Raji (cell line): ENCODE measurements around the gene KCNJ12.

Experiments used
- POLR2A ChIP-seq: IDR thresholded peaks from 2 replicates; pipeline ENCODE4 v1.6.1; 2011; ENCODE audit warnings: low read depth, low read length, control low read depth; ENCODE audit not compliant: insufficient read depth

Gene KCNJ12

DNA sequence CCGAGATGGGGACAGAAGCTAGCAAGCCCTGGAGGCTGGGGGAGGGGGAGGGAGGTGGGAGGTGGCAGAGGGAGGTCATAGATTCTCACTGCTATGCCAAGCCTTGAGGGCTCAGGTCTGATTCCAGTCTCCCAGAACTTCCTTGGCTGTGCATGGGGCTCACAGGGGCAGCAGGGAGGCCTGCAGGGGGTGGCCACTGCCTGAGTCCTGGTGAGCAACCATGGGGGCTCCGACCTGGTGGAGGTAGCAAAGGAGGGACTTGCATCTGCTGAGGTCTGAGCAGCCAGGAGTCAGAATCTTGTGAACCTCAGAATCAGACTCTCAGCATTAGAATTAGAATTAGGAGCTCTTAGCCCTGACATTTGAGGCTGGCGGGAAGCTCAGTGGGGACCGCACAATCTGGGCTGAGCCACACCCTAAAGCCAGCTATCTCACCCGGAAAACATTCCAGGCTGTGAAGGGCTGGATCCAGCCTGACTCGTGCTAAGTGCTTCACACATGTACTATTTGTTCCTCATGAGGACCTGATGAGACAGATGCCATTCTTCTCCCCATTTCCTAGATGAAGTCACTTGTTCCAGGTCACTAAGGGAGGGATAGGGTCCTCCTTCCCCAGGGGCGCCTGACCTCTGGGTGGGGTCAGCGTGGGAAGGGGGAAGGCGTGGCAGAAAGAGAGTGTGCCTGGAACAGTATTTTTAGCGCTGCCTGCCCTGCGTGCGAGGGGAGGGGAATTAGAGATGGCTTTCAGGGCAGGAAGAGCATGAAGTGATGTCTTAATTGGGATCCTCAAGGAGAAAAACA, 17.3 kb upstream of the KCNJ12 start:
- no peak for TF ChIP-seq POLR2A

DNA sequence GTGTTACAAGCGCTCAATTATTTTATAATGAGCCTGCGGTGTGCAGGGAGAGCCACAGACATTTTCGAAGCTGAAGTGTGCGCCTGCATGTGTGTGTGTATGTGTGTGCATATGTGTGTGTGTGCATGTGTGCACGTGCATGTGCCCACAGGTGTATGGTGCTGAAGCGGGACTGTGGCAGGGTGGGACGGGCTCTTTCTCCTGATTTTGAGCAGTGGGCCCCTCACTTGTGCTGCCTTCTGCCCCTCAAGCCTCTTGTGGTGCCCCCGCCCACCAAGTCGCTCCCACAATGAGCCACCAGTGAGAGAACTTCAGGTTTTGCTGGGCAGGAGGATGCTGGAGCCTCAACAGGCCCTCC, 16.7 kb upstream of the KCNJ12 start:
- no peak for TF ChIP-seq POLR2A

DNA sequence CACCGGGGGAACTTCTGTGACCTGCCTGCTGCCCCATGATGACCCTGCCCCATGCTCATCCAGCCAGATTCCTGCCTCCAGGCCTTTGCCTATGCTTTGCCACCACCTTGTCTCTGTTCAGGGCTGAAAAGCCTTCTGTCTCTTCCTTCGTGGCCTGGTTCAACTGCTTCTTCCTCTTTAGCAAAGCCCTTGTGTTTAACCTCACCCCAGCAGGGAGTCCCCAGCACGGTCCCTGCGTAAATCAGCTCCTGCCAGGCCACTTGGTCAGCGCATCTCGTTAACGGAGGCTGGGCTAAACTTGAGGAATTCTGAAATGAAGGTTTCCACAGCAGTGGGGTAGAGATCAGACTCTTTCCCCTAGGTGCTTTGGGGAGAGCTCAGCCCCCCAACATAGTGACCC, 16.1 kb upstream of the KCNJ12 start:
- no peak for TF ChIP-seq POLR2A

DNA sequence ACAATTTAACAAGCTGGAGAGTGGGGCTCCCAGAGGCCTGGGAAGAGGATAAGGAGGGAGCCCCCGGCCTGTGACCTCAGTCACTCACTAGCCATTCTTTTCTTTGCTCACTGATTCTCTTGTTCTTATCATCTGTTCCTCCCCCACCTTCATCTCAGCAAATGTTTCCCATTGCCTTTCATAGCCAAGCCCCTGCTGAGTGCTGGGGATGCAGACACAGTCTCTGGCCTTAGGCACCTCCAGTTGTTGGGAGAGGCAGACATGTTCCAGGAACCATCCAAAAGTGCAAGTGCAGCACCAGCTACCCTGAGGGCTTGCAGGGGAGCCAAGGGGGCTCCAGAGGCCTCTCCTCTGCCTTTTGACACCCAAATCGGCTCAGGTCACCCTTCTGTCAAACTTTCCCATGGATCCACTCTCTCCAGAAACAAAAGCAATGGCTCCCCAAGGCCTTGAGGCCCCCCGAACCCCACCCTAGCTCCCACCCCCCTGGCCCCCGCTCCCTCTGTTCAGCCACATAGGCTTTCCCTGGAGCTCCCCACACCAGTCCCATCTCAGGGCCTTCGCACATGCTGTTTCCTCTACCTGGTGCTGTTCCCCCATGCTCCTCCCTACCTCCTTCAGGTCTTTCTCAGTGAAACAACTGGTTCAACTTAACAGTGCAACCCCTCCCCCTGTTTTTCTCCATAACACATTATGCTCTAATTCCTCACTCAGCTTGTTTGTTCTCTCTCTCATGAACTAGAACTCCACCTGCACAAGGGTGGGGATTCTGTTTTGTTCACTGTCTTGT, 14.9 kb upstream of the KCNJ12 start:
- TF ChIP-seq POLR2A: no peak

DNA sequence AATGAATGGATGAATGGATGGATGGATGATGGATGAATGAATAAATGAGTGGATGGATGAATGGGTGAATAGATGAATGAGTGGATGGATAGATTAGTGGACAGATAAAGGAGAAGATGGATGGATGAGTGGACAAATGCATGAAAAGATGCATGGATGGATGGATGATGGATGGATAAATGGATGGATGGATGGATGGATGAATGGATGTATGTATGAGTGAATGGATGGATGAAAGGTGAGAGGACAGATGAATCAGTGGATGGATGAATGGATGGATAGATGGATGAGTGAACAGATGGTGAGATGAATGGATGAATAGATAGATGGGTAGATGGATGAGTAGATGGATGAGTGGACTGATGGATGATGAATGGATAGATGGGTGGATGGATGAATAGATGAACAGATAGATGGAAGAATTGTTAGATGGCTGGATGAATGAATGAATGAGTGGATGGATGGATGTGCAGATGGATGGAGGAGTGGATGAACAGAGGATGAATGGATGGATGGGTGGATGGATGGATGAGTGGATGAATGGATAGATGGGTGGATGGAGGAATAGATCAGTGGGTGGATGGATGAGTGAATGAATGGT, 13.7 kb upstream of the KCNJ12 start:
- TF ChIP-seq POLR2A: no peak

DNA sequence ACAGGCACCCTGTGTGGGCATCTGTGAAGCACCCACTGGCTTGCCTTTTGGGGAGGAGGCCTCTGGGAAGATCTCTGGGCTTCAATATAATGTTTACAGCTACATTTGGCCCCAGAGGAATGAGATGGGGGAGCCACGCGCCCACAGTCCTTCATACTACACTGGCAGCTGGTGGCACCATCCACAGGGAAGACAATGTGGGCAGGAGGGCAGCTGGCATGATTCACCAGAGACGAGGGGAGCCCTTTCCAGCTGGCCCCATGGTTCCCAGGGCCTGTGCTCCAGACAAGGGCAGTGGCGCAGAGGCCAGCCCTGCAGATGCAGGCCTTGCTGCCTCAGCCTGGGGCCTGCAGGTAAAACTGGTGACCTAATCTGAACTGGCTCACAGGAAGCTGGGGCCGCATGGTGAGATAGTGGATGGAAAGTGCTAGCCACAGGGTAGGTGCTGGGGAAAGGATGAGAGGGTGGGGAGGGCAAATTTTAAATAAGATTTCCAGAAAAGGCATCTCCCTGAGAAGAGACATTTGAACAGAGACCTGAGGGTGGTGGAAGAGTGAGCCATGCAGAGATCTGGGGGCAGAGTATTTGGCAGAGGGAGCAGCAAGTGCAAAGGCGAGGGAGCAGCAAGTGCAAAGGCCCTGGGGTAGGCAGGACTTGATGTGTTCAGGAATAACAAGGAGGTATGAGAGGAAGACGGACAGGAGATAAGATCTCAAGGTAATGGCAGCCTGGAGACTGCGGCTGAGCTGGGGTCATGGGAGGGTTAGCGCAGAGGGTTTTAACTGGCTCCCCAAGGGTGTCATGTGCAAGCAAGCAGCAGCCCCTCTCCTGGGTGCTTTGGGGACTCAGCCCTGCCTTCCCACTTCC, 12.1 kb upstream of the KCNJ12 start:
- TF ChIP-seq POLR2A: no peak

DNA sequence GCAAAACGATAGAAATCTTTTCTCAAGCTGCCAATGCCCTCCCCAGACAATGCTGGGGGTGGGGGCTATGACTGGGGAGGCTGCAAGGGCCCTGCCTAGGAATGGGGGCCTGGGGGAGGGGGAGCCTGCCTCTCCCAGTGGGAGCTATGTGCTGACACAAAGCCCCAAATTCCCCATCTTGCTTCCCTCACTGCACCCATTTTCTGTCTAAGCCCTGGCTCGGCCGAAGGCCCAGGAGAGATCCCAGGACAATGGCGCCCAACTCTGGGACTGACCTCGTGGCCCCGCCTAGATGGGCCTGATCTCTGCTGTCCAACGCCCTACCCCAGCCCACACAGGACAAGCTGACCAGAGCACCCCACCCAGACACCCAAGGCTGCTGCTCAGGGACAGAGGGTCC, 11.1 kb upstream of the KCNJ12 start:
- no peak for TF ChIP-seq POLR2A

DNA sequence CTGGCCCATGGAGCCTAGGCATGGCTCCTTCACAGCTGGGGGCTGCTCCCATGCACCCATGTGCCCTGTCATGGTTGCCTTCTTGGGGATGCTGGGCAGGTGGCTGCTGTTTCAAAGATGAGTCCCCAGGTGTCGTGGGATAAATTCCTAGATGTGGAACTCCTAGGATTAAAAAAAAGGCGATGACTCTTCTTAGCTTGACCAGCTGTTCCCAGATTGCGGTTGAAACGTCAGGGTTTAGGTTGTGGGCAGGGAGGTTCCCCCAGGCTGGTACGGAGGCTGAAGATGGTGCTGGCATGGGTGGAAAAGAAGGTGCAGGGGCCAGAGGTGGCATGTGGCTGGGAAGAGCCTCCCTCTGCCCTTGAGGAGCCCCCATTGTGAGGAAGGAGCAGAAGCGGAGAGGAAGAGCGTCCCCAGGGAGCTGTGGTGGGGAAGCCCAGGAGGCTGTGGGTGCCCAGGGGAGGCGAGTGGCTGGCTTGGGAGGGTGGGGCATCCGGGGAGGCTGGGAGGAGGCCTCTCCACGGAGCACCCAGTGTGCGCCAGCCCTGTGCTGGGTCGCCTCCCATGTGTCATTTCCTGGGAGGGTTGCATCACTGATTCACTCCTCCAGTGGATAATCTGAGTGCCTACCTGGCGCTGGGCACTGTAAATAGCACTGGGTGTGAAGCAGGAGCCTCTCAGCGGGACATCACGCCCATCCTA, 7.5 kb upstream of the KCNJ12 start:
- no peak for TF ChIP-seq POLR2A

DNA sequence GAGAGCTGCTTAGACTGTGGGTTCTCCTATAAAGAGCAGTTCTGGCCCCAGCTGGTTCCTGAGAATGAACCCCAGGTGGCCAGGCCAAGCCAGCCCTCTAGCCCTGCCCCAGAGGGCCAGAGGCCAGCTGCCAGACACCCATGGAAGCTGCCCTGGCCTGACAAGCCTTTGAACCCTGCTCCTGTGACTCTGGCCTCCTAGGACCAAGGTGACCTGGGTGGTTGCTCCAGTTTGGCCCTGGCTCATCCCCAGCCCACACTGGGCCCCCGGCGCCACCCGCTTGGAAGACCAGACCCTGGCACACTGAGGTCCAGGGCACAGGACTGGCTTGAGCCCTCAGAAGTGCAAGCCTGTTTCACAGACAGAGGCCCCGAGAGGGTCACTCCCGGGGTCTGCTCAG, 6.8 kb upstream of the KCNJ12 start:
- no peak for TF ChIP-seq POLR2A

DNA sequence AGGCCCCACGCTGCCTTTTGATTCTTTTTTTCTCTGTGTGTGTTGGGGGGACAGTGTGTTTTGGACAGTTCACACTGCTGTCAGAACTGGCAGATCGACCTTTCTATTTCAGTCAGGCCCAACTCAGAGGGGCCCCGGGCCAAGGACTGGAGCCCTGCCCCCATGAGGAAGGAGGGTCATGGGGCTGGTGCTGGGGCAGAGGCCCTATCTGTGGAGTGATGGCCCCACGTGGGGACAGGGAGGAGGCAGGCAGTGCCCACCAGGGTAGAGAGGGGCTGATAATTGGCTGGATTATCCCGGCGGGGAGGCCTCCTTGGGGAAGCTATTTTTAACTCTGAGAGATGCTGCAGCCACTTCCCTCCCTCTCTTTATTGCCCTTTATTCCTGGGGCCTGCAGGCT, 5.7 kb upstream of the KCNJ12 start:
- no peak for TF ChIP-seq POLR2A

DNA sequence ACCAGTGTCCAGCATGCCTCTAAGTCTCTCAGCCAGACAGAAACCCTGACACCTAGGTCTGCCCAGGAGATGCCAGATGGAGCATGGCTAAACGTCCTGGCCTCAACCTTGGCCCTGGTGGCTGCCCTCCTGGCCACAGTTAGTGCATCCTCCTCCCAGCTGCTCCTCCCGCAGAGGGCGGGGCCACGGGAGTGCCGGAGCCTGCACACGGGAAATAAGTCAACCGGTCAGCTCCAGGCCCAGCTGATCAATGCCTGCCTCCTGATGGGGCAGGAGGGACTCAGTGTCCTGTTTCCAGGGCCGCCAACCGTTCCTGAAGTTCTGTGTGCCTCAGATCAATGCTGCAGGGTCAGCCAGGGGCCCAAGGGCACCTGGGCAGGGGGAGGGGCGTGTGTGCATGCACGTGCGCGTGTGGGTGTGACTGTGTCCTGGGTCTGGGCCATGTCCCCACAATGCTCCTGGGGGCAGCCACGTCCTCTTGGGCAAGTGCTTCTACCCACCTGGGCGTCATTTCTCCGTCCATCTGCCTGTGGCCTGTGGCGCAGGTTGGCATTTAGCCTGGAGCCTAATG, 4.6 kb upstream of the KCNJ12 start:
- no peak for TF ChIP-seq POLR2A

DNA sequence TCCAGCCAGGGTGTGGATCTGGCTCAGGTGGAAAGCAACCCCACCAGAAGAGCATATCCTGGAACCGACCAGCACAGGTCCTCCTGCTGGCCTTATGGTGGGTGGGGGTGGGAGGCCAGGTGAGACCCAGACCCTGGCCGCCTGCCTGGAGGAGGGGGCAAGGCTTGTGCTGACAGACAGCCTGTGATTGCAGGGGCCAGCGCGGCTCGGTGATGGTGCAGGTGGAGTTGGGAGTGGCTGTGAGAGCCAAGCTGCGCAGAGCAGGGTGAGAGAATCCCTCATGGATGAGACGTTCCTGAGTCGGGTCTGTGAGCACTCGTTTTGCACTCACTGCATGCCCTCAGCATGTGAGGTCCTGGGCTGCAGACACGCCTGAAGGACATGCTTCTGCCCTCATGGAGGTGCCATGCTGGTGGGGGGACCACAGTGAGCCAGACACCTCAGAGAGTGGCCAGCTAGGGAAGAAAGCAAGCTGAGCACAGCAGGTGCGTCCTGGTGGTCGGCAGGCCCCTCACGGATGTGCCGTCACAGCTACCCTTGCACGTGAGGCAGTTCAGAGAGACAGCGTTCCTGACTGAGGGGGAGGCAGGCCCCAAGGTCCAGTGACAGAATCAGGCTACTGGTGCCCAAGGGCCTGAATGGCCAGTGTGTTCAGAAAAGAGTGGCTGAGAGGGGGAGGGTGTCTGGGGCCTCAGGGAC, 3.8 kb upstream of the KCNJ12 start:
- TF ChIP-seq POLR2A: no peak

DNA sequence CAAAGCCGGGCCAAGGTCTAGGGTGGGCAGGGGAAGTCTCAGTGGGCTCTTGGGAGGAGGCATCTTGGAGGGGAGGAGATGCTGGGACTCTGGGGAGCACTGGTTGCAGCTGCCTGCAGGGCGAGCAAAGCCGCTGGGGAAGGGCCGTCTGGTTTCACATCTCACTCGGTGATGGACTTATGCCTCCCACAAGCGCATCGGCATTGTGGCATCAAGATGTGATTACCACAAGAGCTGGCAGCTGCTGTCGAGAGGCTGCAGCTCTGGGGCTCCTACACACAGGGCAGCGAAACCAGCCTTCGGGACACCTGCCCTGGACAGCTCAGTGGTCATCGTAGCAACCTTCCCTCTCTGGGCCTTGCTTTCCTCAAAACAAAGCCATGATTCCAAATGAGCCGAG, 3.1 kb upstream of the KCNJ12 start:
- no peak for TF ChIP-seq POLR2A
